K562 (cell line): Measurements from ENCODE around the gene C1orf174. TPM values are rescaled to one million over a fixed set of nuclear protein-coding genes. Genes with fewer than 3 reads are reported as not detected.

ENCODE experiments used
- AFF4 ChIP-seq: sonication (generic); formaldehyde crosslinking; IDR thresholded peaks from 2 replicates; pipeline ENCODE4 v1.8.0; 2023; ENCODE audit warnings: mild to moderate bottlenecking, missing genetic modification reagents
- CBX5 ChIP-seq: IDR thresholded peaks from 2 replicates; pipeline ENCODE4 v1.6.1; 2014; ENCODE audit warnings: low read depth, borderline replicate concordance
- HDAC3 ChIP-seq: fragments of 450-650 bp; IDR thresholded peaks from 2 replicates; pipeline ENCODE4 v1.6.1; 2018; ENCODE audit warnings: borderline replicate concordance, mild to moderate bottlenecking, moderate library complexity; ENCODE audit not compliant: partially characterized antibody
- HLTF ChIP-seq: fragments of 450-650 bp; IDR thresholded peaks from 2 replicates; pipeline ENCODE4 v1.6.1; 2016
- ID3 ChIP-seq, 2 experiments: fragments of 250-450 bp in 1 of 2; fragments of 450-650 bp in 1 of 2; sonication (Bioruptor Pico) in 1 of 2; IDR thresholded peaks; 2 replicates each; pipeline versions ENCODE4 v1.6.1 to v1.8.0; 2016 to 2021; ENCODE audit warnings: mild to moderate bottlenecking in 2 of 2, moderate library complexity in 2 of 2, missing compliant biosample characterization in 1 of 2, missing genetic modification characterization in 1 of 2
- L3MBTL2 ChIP-seq: fragments of 450-650 bp; IDR thresholded peaks from 2 replicates; pipeline ENCODE4 v1.6.1; 2016; ENCODE audit warnings: mild to moderate bottlenecking, moderate library complexity
- MCM3 ChIP-seq: fragments of 450-650 bp; IDR thresholded peaks from 2 replicates; pipeline ENCODE4 v1.6.1; 2016
- MLLT1 ChIP-seq, 2 experiments: fragments of 450-650 bp; IDR thresholded peaks; 2 replicates each; pipeline ENCODE4 v1.6.1; 2016
- MTF1 ChIP-seq: fragments of 250-450 bp; sonication (Bioruptor Pico); IDR thresholded peaks from 2 replicates; pipeline ENCODE4 v1.9.0; 2021; ENCODE audit warnings: moderate library complexity, mild to moderate bottlenecking, inconsistent platforms, borderline replicate concordance
- NCOA2 ChIP-seq, 2 experiments: fragments of 450-650 bp; IDR thresholded peaks; 2 replicates each; pipeline ENCODE4 v1.6.1; 2018; ENCODE audit warnings: mild to moderate bottlenecking in 2 of 2, moderate library complexity in 1 of 2; ENCODE audit not compliant: partially characterized antibody in 2 of 2
- SMAD1 ChIP-seq: fragments of 150-350 bp; IDR thresholded peaks from 2 replicates; pipeline ENCODE4 v1.6.1; 2014; ENCODE audit warnings: low read length, low read depth; ENCODE audit not compliant: partially characterized antibody
- SRSF3 ChIP-seq: fragments of 200-400 bp; formaldehyde crosslinking; IDR thresholded peaks from 2 replicates; pipeline ENCODE4 v1.6.1; 2016; ENCODE audit warnings: mild to moderate bottlenecking, low read length, moderate library complexity; ENCODE audit not compliant: insufficient read depth
- SRSF7 ChIP-seq: fragments of 200-400 bp; formaldehyde crosslinking; optimal IDR thresholded peaks from 2 replicates; pipeline ENCODE3; 2017; ENCODE audit warnings: mild to moderate bottlenecking, low read depth, low read length
- TBP ChIP-seq: optimal IDR thresholded peaks from 2 replicates; pipeline ENCODE3; 2011; ENCODE audit warnings: low read depth, low read length, improper control_type of control experiment
- TCF7 ChIP-seq: sonication (generic); IDR thresholded peaks from 2 replicates; pipeline ENCODE4 v1.6.1; 2016; ENCODE audit warnings: antibody characterized with exemption, borderline replicate concordance
- WHSC1 ChIP-seq: IDR thresholded peaks from one replicate; pipeline ENCODE4 v1.6.1; 2012; ENCODE audit warnings: low read length, control low read depth, inconsistent platforms
- ZBTB5 ChIP-seq: fragments of 450-650 bp; IDR thresholded peaks from 2 replicates; pipeline ENCODE4 v1.6.1; 2017; ENCODE audit warnings: antibody characterized with exemption
- ZFP30 ChIP-seq: fragments of 250-450 bp; sonication (Bioruptor Pico); IDR thresholded peaks from 2 replicates; pipeline ENCODE4 v1.8.0; 2022; ENCODE audit warnings: moderate library complexity, mild to moderate bottlenecking, inconsistent platforms, borderline replicate concordance
- ZNF3 ChIP-seq: fragments of 250-450 bp; sonication (Bioruptor Pico); IDR thresholded peaks from 2 replicates; pipeline ENCODE4 v1.5.0; 2021; ENCODE audit warnings: mild to moderate bottlenecking, moderate library complexity
- ZNF766 ChIP-seq: fragments of 200-800 bp; sonication (Bioruptor generic); conservative IDR thresholded peaks from 2 replicates; pipeline ENCODE4 v1.6.1; 2016; ENCODE audit warnings: missing genetic modification characterization, missing compliant biosample characterization
- polyA plus RNA-seq, 8 experiments: library from polyadenylated mRNA; depleted of rRNA in 4 of 8; stranded (reverse) in 5 of 8; unstranded in 3 of 8; fragments of >200 nt; fragmentation: Nextera tagmentation in 2 of 8; fragmentation: Illumina TruSeq in 1 of 8; extraction: Ambion mirVana in 2 of 8; extraction: Trizol in 1 of 8; gene quantifications; 2 replicates each; pipeline versions ENCODE4 v1.2.1 to v1.2.3, GENCODE V29; 2011 to 2014; ENCODE audit warnings: inconsistent platforms in 1 of 8, missing spikeins in 1 of 8
- total RNA-seq, 7 experiments: library from RNA; depleted of rRNA in 6 of 7; stranded (reverse); fragments of >200 nt in 6 of 7; fragmentation: Illumina TruSeq in 2 of 7; extraction: Trizol in 2 of 7; gene quantifications; 2 replicates each; pipeline versions ENCODE4 v1.2.1 to v1.2.3, GENCODE V29; 2011 to 2021; ENCODE audit warnings: low replicate concordance in 1 of 7

Gene C1orf174
- total and polyA plus RNA-seq, 9 of the 15 experiments (the other 6 are each of a cell fraction or from before 2014, with no cell fraction given): 38.5 to 64.9 (median 45.4) TPM

- no peak for TF ChIP-seq AFF4
- no peak; the same call in 1 of the 2 replicates for TF ChIP-seq CBX5
- TF ChIP-seq HLTF: no peak
- peak; percentile 78; the same call in 1 of the 2 replicates for TF ChIP-seq L3MBTL2
- peak in 1 of 2 experiments; percentile 95 for TF ChIP-seq NCOA2 (IDR thresholded peaks at IDR 0.05; ENCODE audit: partially characterized antibody in 2 of 2)
- TF ChIP-seq ZBTB5: no peak
- no peak for TF ChIP-seq TCF7
- no peak for TF ChIP-seq HDAC3
- peak; percentile 48 for TF ChIP-seq SMAD1
- no peak for TF ChIP-seq MTF1
- no peak for TF ChIP-seq MLLT1 (IDR thresholded peaks at IDR 0.05)
- TF ChIP-seq SRSF7: no peak
- peak; percentile 99 for TF ChIP-seq ZNF766 (CRISPR knock-in tag)
- TF ChIP-seq ZNF3: no peak
- TF ChIP-seq ID3 (CRISPR knock-in tag; IDR thresholded peaks at IDR 0.05): no peak
- TF ChIP-seq ID3 (tag; IDR thresholded peaks at IDR 0.05): peak; percentile 97
- no peak for TF ChIP-seq WHSC1
- no peak for TF ChIP-seq MCM3
- TF ChIP-seq ZFP30 (CRISPR knock-in tag): no peak
- peak; percentile 82 for TF ChIP-seq TBP
- 0 out of 2 replicates have a peak, but pooled peaks have one; percentile 70 for TF ChIP-seq SRSF3
Observed at GRCh38 chr1:3900150-3900968, at the start of gene C1orf174 (continued).
